Gastroesophageal sphincter (tissue), 4 donors: ENCODE data around the gene OPCML. TPM values are rescaled to one million over a fixed set of nuclear protein-coding genes. Genes with fewer than 3 reads are reported as not detected.

Source experiments
- ATAC-seq: fragments of 150-250 bp; one replicate; pipeline ENCODE4 v1.9.1; 2016; ENCODE audit warnings: mild to moderate bottlenecking, moderate library complexity
- H3K27ac ChIP-seq, 4 donors: fragments of 200-600 bp; sonication (generic) in 3 of 4; 1 replicate in 3 of 4; 2 replicates in 1 of 4; pipeline ENCODE4 v1.5.1; 2016 to 2019
- H3K27me3 ChIP-seq: fragments of 200-600 bp; sonication (generic); one replicate; pipeline ENCODE4 v1.5.1; 2019
- H3K36me3 ChIP-seq, 2 donors: fragments of 200-600 bp; sonication (generic); one replicate each; pipeline ENCODE4 v1.5.1; 2019; ENCODE audit warnings: control low read depth in 1 of 2
- H3K4me1 ChIP-seq, 3 donors: fragments of 200-600 bp; sonication (generic); 1 replicate in 2 of 3; 2 replicates in 1 of 3; pipeline ENCODE4 v1.5.1; 2016 to 2019; ENCODE audit warnings: control low read depth in 2 of 3
- H3K4me3 ChIP-seq, 2 donors: fragments of 200-600 bp; sonication (generic); one replicate each; pipeline ENCODE4 v1.5.1; 2019; ENCODE audit warnings: mild to moderate bottlenecking in 1 of 2, moderate library complexity in 1 of 2
- H3K9me3 ChIP-seq, 3 donors: fragments of 200-600 bp; sonication (generic); one replicate each; pipeline ENCODE4 v1.5.1; 2017 to 2019; ENCODE audit warnings: control low read depth in 2 of 3
- EP300 ChIP-seq: sonication (generic); formaldehyde crosslinking; IDR thresholded peaks from one replicate; pipeline ENCODE4 v1.6.1; 2017; ENCODE audit warnings: antibody characterized with exemption, mild to moderate bottlenecking
- POLR2A ChIP-seq, 2 donors: fragments of 450-650 bp; IDR thresholded peaks; one replicate each; pipeline ENCODE4 v1.6.1; 2017; ENCODE audit warnings: antibody characterized with exemption in 2 of 2, mild to moderate bottlenecking in 2 of 2, moderate library complexity in 1 of 2
- POLR2AphosphoS5 ChIP-seq: sonication (generic); formaldehyde crosslinking; IDR thresholded peaks from one replicate; pipeline ENCODE4 v1.6.1; 2017; ENCODE audit warnings: antibody characterized with exemption
- WGBS, 2 donors: methylation state at CpG; one replicate each; pipeline ENCODE4 v1.1.5; 2018; ENCODE audit warnings: low coverage in 1 of 2; 5-methylcytosine and 5-hydroxymethylcytosine counted together
- total RNA-seq, 4 donors: library from RNA; depleted of rRNA; stranded (reverse); fragments of >200 nt; gene quantifications; one replicate each; pipeline ENCODE4 v1.1.0, GENCODE V29; 2016
- TF ChIP-seq, protein P1 (sequence below), 4 experiments: fragments of 200-600 bp in 2 of 4; fragments of 450-650 bp in 2 of 4; sonication (generic) in 1 of 4; IDR thresholded peaks; one replicate each; pipeline ENCODE4 v1.5.1; 2017 to 2019; ENCODE audit warnings: antibody characterized with exemption in 4 of 4, mild to moderate bottlenecking in 2 of 4, moderate library complexity in 2 of 4

The OPCML gene
- total RNA-seq, 4 donors from 2014 or later = 0.13 to 0.93 (median 0.33) TPM

DNA sequence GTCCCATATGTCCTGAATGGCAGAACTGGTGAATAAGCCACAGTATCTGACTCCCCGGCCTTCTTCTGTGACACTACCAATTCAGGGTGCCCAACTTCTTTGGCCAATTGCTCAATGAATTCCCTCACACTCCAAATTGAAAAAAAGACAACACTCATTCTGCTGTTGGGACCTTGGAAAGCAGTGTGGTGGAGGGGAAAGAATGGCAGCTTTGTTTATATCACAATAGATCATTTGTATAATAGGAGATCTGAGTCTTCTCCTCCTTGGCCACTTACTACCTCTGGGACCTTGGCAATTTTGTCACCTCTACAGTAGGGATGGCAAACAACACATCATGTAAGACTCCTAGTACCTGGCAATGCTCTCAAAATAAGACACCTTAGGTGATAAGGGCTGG is 64.6 kb downstream of the OPCML start:
- no peak overlapping the region for H3K27ac ChIP-seq
- 83% methylated on average over 1 of the region's 1 CpG; no CpG with 5 or more reads in 1 of the 2 donors for WGBS, 2 donors
- ATAC-seq = no peak
- no peaks in the 10 kb centered on the region for H3K27me3 ChIP-seq
- H3K4me3 ChIP-seq = no peak overlapping the region
- H3K4me1 ChIP-seq = no peaks in the 10 kb centered on the region
- TF ChIP-seq POLR2A (IDR thresholded peaks at IDR 0.05) (no peak), POLR2AphosphoS5 (no peak), EP300 (no peak)
- TF ChIP-seq, protein P1, sequence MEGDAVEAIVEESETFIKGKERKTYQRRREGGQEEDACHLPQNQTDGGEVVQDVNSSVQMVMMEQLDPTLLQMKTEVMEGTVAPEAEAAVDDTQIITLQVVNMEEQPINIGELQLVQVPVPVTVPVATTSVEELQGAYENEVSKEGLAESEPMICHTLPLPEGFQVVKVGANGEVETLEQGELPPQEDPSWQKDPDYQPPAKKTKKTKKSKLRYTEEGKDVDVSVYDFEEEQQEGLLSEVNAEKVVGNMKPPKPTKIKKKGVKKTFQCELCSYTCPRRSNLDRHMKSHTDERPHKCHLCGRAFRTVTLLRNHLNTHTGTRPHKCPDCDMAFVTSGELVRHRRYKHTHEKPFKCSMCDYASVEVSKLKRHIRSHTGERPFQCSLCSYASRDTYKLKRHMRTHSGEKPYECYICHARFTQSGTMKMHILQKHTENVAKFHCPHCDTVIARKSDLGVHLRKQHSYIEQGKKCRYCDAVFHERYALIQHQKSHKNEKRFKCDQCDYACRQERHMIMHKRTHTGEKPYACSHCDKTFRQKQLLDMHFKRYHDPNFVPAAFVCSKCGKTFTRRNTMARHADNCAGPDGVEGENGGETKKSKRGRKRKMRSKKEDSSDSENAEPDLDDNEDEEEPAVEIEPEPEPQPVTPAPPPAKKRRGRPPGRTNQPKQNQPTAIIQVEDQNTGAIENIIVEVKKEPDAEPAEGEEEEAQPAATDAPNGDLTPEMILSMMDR (IDR thresholded peaks at IDR 0.05) = no peak
- H3K36me3 ChIP-seq = no peaks in the 10 kb centered on the region
- H3K9me3 ChIP-seq = no peaks in the 10 kb centered on the region

DNA sequence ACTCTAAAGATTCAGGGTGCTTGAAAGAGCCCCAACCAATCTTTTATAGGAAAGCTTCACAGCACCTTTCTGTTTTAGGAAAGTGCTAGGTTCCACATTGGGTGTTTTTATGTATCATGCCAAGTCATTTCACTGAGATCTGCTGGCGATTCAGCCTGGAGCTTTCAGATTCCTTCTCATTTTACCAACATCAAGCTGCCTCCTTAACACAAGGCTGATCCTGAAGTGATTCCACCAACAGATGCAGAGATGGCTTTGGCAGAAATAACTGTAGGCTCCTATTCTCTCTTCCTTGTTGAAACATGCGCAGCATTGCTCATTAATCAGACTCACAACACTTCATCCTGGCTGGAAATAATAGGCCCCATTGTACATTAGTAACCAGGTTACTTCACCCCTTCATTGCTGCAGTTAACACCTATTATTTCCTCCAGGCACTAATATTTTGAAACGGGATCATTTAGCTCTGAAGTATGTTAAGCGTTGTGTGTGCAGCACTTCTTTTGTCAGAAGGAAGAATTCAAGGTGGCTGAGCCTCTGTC is 89.0 kb downstream of the OPCML start:
- 32 to 73% methylated on average over 3 to 4 of the region's 4 CpGs for WGBS, 2 donors
- H3K27me3 ChIP-seq = no peaks in the 10 kb centered on the region
- no peak for ATAC-seq

DNA sequence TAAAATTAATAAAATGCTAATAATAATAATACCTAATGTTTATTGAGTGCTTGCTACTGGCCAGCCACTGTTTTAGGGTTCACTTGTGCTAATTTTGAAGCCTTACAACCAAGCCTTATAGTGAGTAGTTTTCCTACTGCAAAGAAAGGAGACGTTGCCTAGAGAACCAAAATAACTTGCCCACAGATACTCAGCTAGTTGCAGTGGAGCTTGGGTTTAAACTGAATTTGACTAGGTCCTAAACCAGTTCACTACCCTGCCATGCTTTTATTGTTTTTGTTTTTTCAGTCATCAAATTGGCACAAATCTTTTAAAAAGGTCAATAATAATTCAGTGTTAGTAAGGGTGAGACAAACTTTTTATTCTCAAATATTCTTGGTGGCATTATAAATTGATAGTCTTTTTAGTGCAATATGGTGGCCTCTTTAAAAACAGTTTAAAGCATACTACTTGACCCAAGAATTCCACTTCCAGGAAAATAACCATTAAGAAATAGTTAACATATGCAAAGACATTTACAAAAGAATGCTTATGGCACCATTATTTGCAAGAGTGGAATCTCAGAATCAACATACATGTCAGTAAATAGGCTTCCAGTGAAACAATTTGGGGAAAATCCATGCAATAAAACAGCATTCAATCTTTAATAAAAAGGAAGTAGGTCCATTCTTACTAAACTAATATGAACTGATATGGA is 90.2 kb downstream of the OPCML start:
- TF ChIP-seq EP300 = no peak
- TF ChIP-seq, protein P1 (IDR thresholded peaks at IDR 0.05) = no peak
- TF ChIP-seq POLR2A (IDR thresholded peaks at IDR 0.05) = no peak
- no peak for TF ChIP-seq POLR2AphosphoS5
- Histone ChIP-seq H3K36me3 (no peaks in the 10 kb centered on the region), H3K4me3 (no peak overlapping the region), H3K4me1 (no peaks in the 10 kb centered on the region), H3K9me3 (no peaks in the 10 kb centered on the region), H3K27me3 (no peaks in the 10 kb centered on the region), H3K27ac (no peak overlapping the region)
- 79 to 100% methylated on average over 1 of the region's 1 CpG for WGBS, 2 donors
- no peak for ATAC-seq

More for the DNA sequence above, 89.0 kb downstream of the OPCML start:
- Histone ChIP-seq H3K36me3 (no peaks in the 10 kb centered on the region), H3K9me3 (no peaks in the 10 kb centered on the region), H3K4me3 (no peak overlapping the region), H3K4me1 (no peaks in the 10 kb centered on the region), H3K27ac (no peak overlapping the region)
- TF ChIP-seq POLR2AphosphoS5 (no peak), POLR2A (IDR thresholded peaks at IDR 0.05) (no peak), EP300 (no peak)
- TF ChIP-seq, protein P1 (IDR thresholded peaks at IDR 0.05) = no peak

DNA sequence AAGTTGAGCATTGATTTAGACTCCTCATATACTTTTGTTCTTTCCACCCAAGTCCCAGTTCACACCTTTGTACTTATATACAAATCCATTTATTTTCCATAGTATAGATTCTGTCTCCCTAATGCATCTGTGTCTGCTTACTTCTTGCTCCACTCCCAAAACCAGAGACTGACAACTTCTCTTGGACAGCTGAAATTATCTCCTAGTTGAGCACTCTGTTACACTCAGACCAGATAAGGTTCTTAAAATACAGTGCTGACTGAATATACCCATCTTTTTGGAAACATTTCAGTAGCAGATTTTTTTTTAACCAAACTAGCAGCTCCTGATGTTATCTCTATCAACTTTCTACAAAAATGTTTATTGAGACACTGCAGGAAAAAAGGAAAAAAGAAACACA is 106.3 kb downstream of the OPCML start:
- TF ChIP-seq EP300 (no peak), POLR2AphosphoS5 (no peak), POLR2A (IDR thresholded peaks at IDR 0.05) (no peak)
- TF ChIP-seq, protein P1 (IDR thresholded peaks at IDR 0.05) = no peak
- no peaks in the 10 kb centered on the region for H3K4me1 ChIP-seq
- no peaks in the 10 kb centered on the region for H3K27me3 ChIP-seq
- H3K9me3 ChIP-seq = no peaks in the 10 kb centered on the region
- no peak for ATAC-seq
- H3K4me3 ChIP-seq = no peak overlapping the region
- H3K27ac ChIP-seq = no peak overlapping the region
- no peaks in the 10 kb centered on the region for H3K36me3 ChIP-seq

DNA sequence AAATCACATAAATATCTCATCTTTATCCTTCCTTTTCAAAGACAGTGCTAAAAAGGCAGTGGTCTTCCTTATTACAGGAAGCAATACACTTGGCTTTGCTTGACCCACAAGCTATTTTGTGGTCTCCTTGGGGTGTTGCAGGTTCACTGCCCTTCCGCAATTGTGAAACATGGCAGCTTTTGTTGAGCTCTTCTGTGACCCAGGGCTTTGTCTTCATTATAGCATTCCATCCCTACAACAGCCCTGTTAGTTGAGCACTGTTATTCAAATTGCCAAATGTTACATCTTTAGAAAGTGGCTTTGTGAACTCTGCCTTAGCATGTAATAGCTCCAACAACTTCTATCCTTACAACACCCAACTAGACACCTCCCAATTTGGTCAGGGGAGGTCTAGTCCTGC is 107.1 kb downstream of the OPCML start:
- Histone ChIP-seq H3K36me3 (no peaks in the 10 kb centered on the region), H3K27me3 (no peaks in the 10 kb centered on the region), H3K27ac (no peak overlapping the region), H3K4me3 (no peak overlapping the region), H3K4me1 (no peaks in the 10 kb centered on the region), H3K9me3 (no peaks in the 10 kb centered on the region)
- no peak for TF ChIP-seq POLR2AphosphoS5
- TF ChIP-seq POLR2A (IDR thresholded peaks at IDR 0.05) = no peak
- TF ChIP-seq EP300 = no peak
- TF ChIP-seq, protein P1 (IDR thresholded peaks at IDR 0.05) = no peak
- 73 to 75% methylated on average over 1 of the region's 1 CpG for WGBS, 2 donors
- no peak for ATAC-seq
